Measurements from ENCODE around the gene ZC3H12C.

DNA sequence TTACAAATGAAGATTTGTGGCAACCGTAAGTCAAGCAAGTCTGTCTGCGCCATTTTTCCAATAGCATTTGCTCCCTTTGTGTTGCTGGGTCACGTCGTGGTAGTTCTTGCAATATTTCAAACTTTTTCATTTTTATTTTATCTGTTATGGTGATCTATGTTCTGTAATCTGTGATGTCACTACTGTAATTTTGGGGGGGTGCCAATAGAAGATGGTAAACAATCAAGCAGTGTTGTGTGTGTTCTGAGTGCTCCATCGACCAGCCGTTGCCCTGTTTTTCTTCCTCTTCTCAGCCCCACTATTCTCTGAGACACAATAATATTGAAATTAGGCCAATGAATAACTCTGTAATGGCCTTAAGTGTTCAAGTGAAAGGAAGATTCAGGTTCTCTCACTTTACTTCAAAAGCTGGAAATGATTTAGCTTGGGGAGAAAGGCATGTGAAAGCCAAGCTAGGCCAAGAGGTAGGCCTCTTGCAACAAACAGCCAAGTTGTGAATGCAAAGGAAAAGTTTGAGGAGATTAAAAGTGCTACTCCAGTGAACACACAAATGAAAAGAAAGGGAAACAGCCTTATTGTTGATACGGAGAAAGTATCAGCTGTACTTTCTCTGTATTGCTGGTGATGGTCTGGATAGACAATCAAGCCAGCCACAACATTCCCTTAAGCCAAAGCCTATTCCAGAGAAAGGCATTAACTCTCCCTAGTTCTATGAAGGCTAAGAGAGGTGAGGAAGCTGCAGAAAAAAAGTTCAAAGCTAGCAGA lies 7.5 kb downstream of the ZC3H12C start:
- no peak for TF ChIP-seq POLR2A (IDR thresholded peaks at IDR 0.05; ENCODE audit: low read length)
- no peak for TF ChIP-seq GATA1 (IDR thresholded peaks at IDR 0.05; ENCODE audit: low read depth, low read length)

Data from erythroblast (primary cell).